HCT116 (cell line): ENCODE results near the gene POP5.
"Not testable (repeated sequence)": the region's sequence is repeated elsewhere in the genome, so short reads cannot be mapped to it uniquely, and the experiment has no call there.

Source experiments
- EZH2 ChIP-seq: fragments of 200-600 bp; sonication (generic); IDR thresholded peaks from 2 replicates; pipeline ENCODE4 v1.6.1; 2017; ENCODE audit warnings: antibody characterized with exemption, mixed run types
- JUND ChIP-seq: IDR thresholded peaks from 2 replicates; pipeline ENCODE4 v1.6.1; 2012
- MAX ChIP-seq: IDR thresholded peaks from 2 replicates; pipeline ENCODE4 v1.6.1; 2012
- POLR2A ChIP-seq: IDR thresholded peaks from 2 replicates; pipeline ENCODE4 v1.7.0; 2011; ENCODE audit warnings: borderline replicate concordance; ENCODE audit not compliant: insufficient read depth, insufficient read length; ENCODE audit errors: extremely low read depth
- RAD21 ChIP-seq: IDR thresholded peaks from 2 replicates; pipeline ENCODE4 v1.6.1; 2012; ENCODE audit warnings: low read depth, mild to moderate bottlenecking
- TF ChIP-seq, protein P1 (sequence below), 3 experiments: fragments of 200-600 bp in 1 of 3; sonication (generic) in 1 of 3; IDR thresholded peaks in 2 of 3; conservative IDR thresholded peaks in 1 of 3; 2 replicates each; pipeline ENCODE4 v1.5.1; 2012 to 2017; ENCODE audit warnings: low read depth in 2 of 3, low read length in 2 of 3, antibody characterized with exemption in 1 of 3, borderline replicate concordance in 1 of 3, control low read depth in 1 of 3, mild to moderate bottlenecking in 1 of 3, mixed read lengths in 1 of 3, mixed run types in 1 of 3, moderate library complexity in 1 of 3; ENCODE audit not compliant: insufficient read depth in 1 of 3
- TF ChIP-seq, protein P2 (sequence below): IDR thresholded peaks from 2 replicates; pipeline ENCODE4 v1.6.1; 2011; ENCODE audit warnings: mild to moderate bottlenecking, low read length, moderate library complexity; ENCODE audit not compliant: insufficient replicate concordance; ENCODE audit errors: extremely low read depth

DNA sequence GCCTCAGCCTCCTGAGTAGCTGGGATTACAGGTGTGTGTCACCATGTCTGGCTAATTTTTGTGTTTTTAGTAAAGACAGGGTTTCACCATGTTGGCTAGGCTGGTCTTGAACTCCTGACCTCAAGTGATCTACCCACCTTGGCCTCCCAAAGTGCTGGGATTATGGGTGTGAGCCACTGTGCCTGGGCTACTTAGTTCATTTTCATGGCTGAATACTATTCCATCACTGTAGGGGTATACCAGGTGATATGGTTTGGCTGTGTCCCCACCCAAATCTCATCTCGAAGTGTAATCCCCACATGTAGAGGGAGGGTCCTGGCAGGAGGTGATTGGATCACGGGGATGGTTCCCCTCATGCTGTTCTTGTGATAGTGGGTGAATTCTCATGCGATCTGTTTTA lies 36.0 kb upstream of the POP5 start:
- TF ChIP-seq, protein P1, sequence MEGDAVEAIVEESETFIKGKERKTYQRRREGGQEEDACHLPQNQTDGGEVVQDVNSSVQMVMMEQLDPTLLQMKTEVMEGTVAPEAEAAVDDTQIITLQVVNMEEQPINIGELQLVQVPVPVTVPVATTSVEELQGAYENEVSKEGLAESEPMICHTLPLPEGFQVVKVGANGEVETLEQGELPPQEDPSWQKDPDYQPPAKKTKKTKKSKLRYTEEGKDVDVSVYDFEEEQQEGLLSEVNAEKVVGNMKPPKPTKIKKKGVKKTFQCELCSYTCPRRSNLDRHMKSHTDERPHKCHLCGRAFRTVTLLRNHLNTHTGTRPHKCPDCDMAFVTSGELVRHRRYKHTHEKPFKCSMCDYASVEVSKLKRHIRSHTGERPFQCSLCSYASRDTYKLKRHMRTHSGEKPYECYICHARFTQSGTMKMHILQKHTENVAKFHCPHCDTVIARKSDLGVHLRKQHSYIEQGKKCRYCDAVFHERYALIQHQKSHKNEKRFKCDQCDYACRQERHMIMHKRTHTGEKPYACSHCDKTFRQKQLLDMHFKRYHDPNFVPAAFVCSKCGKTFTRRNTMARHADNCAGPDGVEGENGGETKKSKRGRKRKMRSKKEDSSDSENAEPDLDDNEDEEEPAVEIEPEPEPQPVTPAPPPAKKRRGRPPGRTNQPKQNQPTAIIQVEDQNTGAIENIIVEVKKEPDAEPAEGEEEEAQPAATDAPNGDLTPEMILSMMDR (IDR thresholded peaks at IDR 0.05 in 2 of 3, conservative IDR thresholded peaks at IDR 0.05 in 1 of 3; ENCODE audit: borderline replicate concordance in 1 of 3, insufficient read depth in 1 of 3, low read depth in 2 of 3, low read length in 2 of 3), result not testable (repeated sequence)
- not testable (repeated sequence) for TF ChIP-seq POLR2A, JUND, RAD21, EZH2, MAX
- TF ChIP-seq, protein P2, sequence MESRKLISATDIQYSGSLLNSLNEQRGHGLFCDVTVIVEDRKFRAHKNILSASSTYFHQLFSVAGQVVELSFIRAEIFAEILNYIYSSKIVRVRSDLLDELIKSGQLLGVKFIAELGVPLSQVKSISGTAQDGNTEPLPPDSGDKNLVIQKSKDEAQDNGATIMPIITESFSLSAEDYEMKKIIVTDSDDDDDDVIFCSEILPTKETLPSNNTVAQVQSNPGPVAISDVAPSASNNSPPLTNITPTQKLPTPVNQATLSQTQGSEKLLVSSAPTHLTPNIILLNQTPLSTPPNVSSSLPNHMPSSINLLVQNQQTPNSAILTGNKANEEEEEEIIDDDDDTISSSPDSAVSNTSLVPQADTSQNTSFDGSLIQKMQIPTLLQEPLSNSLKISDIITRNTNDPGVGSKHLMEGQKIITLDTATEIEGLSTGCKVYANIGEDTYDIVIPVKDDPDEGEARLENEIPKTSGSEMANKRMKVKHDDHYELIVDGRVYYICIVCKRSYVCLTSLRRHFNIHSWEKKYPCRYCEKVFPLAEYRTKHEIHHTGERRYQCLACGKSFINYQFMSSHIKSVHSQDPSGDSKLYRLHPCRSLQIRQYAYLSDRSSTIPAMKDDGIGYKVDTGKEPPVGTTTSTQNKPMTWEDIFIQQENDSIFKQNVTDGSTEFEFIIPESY, result not testable (repeated sequence)
